H1 (cell line): ENCODE data around the gene PLA2G4D.

Source experiments
- EP300 ChIP-seq, 2 experiments: IDR thresholded peaks; 1 replicate in 1 of 2; 2 replicates in 1 of 2; pipeline ENCODE4 v1.6.1; 2011 to 2012; ENCODE audit warnings: low read depth in 2 of 2, low read length in 2 of 2, mild to moderate bottlenecking in 2 of 2, borderline replicate concordance in 1 of 2, inconsistent platforms in 1 of 2, moderate library complexity in 1 of 2
- EZH2 ChIP-seq: fragments of 200-600 bp; sonication (generic); IDR thresholded peaks from 2 replicates; pipeline ENCODE4 v1.7.1; 2012; ENCODE audit warnings: low read depth, mild to moderate bottlenecking, moderate library complexity, low read length, inconsistent platforms; ENCODE audit not compliant: severe bottlenecking
- FOSL1 ChIP-seq: IDR thresholded peaks from 2 replicates; pipeline ENCODE4 v1.6.1; 2011; ENCODE audit warnings: mild to moderate bottlenecking, low read depth, low read length, moderate library complexity; ENCODE audit not compliant: insufficient read depth
- JUN ChIP-seq: IDR thresholded peaks from 2 replicates; pipeline ENCODE4 v1.6.1; 2011; ENCODE audit warnings: low read depth, mild to moderate bottlenecking, improper control_type of control experiment, low read length
- MAFK ChIP-seq: IDR thresholded peaks from 2 replicates; pipeline ENCODE4 v1.6.1; 2012; ENCODE audit warnings: low read depth, mild to moderate bottlenecking, improper control_type of control experiment, low read length
- MAX ChIP-seq: IDR thresholded peaks from 2 replicates; pipeline ENCODE4 v1.6.1; 2012; ENCODE audit warnings: inconsistent platforms
- SP1 ChIP-seq: IDR thresholded peaks from 2 replicates; pipeline ENCODE4 v1.6.1; 2011; ENCODE audit warnings: low read depth, low read length
- YY1 ChIP-seq: IDR thresholded peaks from 2 replicates; pipeline ENCODE4 v1.6.1; 2011; ENCODE audit warnings: low read depth, mild to moderate bottlenecking, low read length
- ZNF274 ChIP-seq: IDR thresholded peaks from 2 replicates; pipeline ENCODE4 v1.7.0; 2012; ENCODE audit warnings: low read length, borderline replicate concordance; ENCODE audit errors: extremely low read depth
- TF ChIP-seq, protein P1 (sequence below), 3 experiments: IDR thresholded peaks; 1 replicate in 2 of 3; 2 replicates in 1 of 3; pipeline versions ENCODE4 v1.5.1 to v1.6.1; 2011; ENCODE audit warnings: low read length in 3 of 3, mild to moderate bottlenecking in 3 of 3, inconsistent platforms in 2 of 3, low read depth in 1 of 3, moderate library complexity in 1 of 3; ENCODE audit not compliant: insufficient read depth in 1 of 3; ENCODE audit errors: control extremely low read depth in 1 of 3

- TF ChIP-seq, protein P1, sequence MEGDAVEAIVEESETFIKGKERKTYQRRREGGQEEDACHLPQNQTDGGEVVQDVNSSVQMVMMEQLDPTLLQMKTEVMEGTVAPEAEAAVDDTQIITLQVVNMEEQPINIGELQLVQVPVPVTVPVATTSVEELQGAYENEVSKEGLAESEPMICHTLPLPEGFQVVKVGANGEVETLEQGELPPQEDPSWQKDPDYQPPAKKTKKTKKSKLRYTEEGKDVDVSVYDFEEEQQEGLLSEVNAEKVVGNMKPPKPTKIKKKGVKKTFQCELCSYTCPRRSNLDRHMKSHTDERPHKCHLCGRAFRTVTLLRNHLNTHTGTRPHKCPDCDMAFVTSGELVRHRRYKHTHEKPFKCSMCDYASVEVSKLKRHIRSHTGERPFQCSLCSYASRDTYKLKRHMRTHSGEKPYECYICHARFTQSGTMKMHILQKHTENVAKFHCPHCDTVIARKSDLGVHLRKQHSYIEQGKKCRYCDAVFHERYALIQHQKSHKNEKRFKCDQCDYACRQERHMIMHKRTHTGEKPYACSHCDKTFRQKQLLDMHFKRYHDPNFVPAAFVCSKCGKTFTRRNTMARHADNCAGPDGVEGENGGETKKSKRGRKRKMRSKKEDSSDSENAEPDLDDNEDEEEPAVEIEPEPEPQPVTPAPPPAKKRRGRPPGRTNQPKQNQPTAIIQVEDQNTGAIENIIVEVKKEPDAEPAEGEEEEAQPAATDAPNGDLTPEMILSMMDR (IDR thresholded peaks at IDR 0.05; ENCODE audit: control extremely low read depth in 1 of 3, insufficient read depth in 1 of 3, low read depth in 1 of 3, low read length in 3 of 3): peak in 1 of 3 experiments; percentile 20; a peak in 1 of 4 replicates
- no peak for TF ChIP-seq EZH2
- no peak for TF ChIP-seq YY1
- no peak for TF ChIP-seq JUN
- no peak for TF ChIP-seq MAFK
- TF ChIP-seq FOSL1: no peak
- no peak for TF ChIP-seq SP1
- no peak for TF ChIP-seq MAX
- TF ChIP-seq EP300 (IDR thresholded peaks at IDR 0.05; ENCODE audit: borderline replicate concordance in 1 of 2, low read depth in 2 of 2, low read length in 2 of 2): no peak
- TF ChIP-seq ZNF274: no peak
Observed at GRCh38 chr15:42094512-42094963, at the start of gene PLA2G4D.
